GM12878 (cell line): ENCODE data around the gene DUOX2.

ENCODE experiments used
- BRCA1 ChIP-seq: IDR thresholded peaks from 2 replicates; pipeline ENCODE4 v1.6.1; 2011; ENCODE audit warnings: low read depth, low read length, improper control_type of control experiment
- PAX8 ChIP-seq: fragments of 450-650 bp; IDR thresholded peaks from 2 replicates; pipeline ENCODE4 v1.6.1; 2017; ENCODE audit warnings: mild to moderate bottlenecking, moderate library complexity
- TAF1 ChIP-seq: IDR thresholded peaks from 2 replicates; pipeline ENCODE4 v1.6.1; 2011; ENCODE audit warnings: mild to moderate bottlenecking, low read depth, low read length, borderline replicate concordance
- TF ChIP-seq, protein P1 (sequence below), 3 experiments: IDR thresholded peaks in 2 of 3; conservative IDR thresholded peaks in 1 of 3; 2 replicates each; pipeline ENCODE4 v1.5.1; 2011; ENCODE audit warnings: low read depth in 3 of 3, low read length in 3 of 3, mild to moderate bottlenecking in 3 of 3, control low read depth in 2 of 3, moderate library complexity in 2 of 3, inconsistent platforms in 1 of 3, mixed read lengths in 1 of 3; ENCODE audit not compliant: control insufficient read depth in 2 of 3, insufficient read depth in 1 of 3; ENCODE audit errors: extremely low read depth in 1 of 3
- TF ChIP-seq, protein P2 (sequence below): fragments of 450-650 bp; IDR thresholded peaks from 2 replicates; pipeline ENCODE4 v1.6.1; 2017; ENCODE audit warnings: mild to moderate bottlenecking, moderate library complexity
- TF ChIP-seq, protein P3 (sequence below): IDR thresholded peaks from 2 replicates; pipeline ENCODE4 v1.6.1; 2012; ENCODE audit warnings: mild to moderate bottlenecking, low read depth, low read length

DNA sequence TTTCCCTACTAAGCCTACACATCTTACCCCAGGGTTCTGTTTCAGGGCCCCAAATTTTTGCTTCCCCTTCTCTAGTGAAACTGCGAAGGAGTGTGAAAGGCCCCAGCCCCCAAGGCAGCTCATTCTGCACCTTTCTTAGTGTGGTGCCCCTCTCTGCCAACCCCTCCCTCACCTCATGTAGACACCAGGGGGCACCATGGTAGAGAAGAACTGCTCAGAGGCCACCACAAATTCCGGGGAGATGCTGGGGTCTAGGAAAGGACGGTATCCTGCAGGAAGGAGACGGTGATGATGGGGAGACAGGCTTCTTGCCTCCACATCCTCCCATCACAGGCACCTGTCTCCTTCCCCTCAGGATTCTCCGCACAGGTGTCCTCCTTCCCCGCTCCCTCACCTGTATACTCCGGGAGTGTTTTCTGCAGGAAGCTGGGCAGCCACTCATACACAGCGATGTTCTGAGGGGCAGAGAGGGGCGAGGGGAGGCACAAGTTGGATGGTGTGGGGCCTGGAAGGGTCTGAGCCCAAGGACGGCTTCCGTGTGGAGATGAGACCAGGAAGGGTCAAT is 3.6 kb downstream of the DUOX2 start:
- TF ChIP-seq BRCA1: no peak
- TF ChIP-seq, protein P1, sequence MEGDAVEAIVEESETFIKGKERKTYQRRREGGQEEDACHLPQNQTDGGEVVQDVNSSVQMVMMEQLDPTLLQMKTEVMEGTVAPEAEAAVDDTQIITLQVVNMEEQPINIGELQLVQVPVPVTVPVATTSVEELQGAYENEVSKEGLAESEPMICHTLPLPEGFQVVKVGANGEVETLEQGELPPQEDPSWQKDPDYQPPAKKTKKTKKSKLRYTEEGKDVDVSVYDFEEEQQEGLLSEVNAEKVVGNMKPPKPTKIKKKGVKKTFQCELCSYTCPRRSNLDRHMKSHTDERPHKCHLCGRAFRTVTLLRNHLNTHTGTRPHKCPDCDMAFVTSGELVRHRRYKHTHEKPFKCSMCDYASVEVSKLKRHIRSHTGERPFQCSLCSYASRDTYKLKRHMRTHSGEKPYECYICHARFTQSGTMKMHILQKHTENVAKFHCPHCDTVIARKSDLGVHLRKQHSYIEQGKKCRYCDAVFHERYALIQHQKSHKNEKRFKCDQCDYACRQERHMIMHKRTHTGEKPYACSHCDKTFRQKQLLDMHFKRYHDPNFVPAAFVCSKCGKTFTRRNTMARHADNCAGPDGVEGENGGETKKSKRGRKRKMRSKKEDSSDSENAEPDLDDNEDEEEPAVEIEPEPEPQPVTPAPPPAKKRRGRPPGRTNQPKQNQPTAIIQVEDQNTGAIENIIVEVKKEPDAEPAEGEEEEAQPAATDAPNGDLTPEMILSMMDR (IDR thresholded peaks at IDR 0.05 in 2 of 3, conservative IDR thresholded peaks at IDR 0.05 in 1 of 3; ENCODE audit: control insufficient read depth in 2 of 3, extremely low read depth in 1 of 3, insufficient read depth in 1 of 3, low read depth in 3 of 3, low read length in 3 of 3): peak in 2 of 3 experiments; percentile 12 to 20; a peak in 2 of 6 replicates
- TF ChIP-seq, protein P2, sequence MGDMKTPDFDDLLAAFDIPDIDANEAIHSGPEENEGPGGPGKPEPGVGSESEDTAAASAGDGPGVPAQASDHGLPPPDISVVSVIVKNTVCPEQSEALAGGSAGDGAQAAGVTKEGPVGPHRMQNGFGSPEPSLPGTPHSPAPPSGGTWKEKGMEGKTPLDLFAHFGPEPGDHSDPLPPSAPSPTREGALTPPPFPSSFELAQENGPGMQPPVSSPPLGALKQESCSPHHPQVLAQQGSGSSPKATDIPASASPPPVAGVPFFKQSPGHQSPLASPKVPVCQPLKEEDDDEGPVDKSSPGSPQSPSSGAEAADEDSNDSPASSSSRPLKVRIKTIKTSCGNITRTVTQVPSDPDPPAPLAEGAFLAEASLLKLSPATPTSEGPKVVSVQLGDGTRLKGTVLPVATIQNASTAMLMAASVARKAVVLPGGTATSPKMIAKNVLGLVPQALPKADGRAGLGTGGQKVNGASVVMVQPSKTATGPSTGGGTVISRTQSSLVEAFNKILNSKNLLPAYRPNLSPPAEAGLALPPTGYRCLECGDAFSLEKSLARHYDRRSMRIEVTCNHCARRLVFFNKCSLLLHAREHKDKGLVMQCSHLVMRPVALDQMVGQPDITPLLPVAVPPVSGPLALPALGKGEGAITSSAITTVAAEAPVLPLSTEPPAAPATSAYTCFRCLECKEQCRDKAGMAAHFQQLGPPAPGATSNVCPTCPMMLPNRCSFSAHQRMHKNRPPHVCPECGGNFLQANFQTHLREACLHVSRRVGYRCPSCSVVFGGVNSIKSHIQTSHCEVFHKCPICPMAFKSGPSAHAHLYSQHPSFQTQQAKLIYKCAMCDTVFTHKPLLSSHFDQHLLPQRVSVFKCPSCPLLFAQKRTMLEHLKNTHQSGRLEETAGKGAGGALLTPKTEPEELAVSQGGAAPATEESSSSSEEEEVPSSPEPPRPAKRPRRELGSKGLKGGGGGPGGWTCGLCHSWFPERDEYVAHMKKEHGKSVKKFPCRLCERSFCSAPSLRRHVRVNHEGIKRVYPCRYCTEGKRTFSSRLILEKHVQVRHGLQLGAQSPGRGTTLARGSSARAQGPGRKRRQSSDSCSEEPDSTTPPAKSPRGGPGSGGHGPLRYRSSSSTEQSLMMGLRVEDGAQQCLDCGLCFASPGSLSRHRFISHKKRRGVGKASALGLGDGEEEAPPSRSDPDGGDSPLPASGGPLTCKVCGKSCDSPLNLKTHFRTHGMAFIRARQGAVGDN: no peak
- no peak for TF ChIP-seq TAF1
- TF ChIP-seq, protein P3, sequence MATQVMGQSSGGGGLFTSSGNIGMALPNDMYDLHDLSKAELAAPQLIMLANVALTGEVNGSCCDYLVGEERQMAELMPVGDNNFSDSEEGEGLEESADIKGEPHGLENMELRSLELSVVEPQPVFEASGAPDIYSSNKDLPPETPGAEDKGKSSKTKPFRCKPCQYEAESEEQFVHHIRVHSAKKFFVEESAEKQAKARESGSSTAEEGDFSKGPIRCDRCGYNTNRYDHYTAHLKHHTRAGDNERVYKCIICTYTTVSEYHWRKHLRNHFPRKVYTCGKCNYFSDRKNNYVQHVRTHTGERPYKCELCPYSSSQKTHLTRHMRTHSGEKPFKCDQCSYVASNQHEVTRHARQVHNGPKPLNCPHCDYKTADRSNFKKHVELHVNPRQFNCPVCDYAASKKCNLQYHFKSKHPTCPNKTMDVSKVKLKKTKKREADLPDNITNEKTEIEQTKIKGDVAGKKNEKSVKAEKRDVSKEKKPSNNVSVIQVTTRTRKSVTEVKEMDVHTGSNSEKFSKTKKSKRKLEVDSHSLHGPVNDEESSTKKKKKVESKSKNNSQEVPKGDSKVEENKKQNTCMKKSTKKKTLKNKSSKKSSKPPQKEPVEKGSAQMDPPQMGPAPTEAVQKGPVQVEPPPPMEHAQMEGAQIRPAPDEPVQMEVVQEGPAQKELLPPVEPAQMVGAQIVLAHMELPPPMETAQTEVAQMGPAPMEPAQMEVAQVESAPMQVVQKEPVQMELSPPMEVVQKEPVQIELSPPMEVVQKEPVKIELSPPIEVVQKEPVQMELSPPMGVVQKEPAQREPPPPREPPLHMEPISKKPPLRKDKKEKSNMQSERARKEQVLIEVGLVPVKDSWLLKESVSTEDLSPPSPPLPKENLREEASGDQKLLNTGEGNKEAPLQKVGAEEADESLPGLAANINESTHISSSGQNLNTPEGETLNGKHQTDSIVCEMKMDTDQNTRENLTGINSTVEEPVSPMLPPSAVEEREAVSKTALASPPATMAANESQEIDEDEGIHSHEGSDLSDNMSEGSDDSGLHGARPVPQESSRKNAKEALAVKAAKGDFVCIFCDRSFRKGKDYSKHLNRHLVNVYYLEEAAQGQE: no peak
- TF ChIP-seq PAX8: no peak
